Measurements from ENCODE around the gene RC3H2. TPM values are rescaled to one million over a fixed set of nuclear protein-coding genes. Genes with fewer than 3 reads are reported as not detected.

RC3H2 gene
- total and polyA plus RNA-seq, 2 of the 8 experiments (the other 6 are each of a cell fraction or from before 2014, with no cell fraction given): 11.2 to 38.4 TPM

- TF ChIP-seq HDAC2 (IDR thresholded peaks at IDR 0.05; ENCODE audit: borderline replicate concordance in 1 of 2, low read depth in 2 of 2, low read length in 2 of 2): peak in 1 of 2 experiments; percentile 63; a peak in 1 of 4 replicates
- TF ChIP-seq CTBP2 (IDR thresholded peaks at IDR 0.05; ENCODE audit: borderline replicate concordance, insufficient read depth, insufficient read length, low read length): no peak
- TF ChIP-seq JUND (IDR thresholded peaks at IDR 0.05; ENCODE audit: low read length): no peak
Measured at GRCh38 chr9:122912964-122913673, 8.0 kb upstream of the RC3H2 start, which contains the start of gene ZBTB6 (continued).
